Neural cell (in vitro differentiated cells): ENCODE data around the gene CPA3. TPM values are rescaled to one million over a fixed set of nuclear protein-coding genes. Genes with fewer than 3 reads are reported as not detected.

Source experiments
- H2AFZ ChIP-seq: fragments of 200-600, 300-800 bp; sonication (generic), shearing (Covaris generic); 2 replicates; pipeline ENCODE4 v1.6.0; 2014; ENCODE audit warnings: low read depth, mild to moderate bottlenecking, antibody characterized with exemption, low read length, moderate library complexity
- H3F3A ChIP-seq: fragments of 200-600 bp; shearing (Covaris generic); 2 replicates; pipeline ENCODE4 v1.6.1; 2016; ENCODE audit warnings: mild to moderate bottlenecking, moderate library complexity, mixed read lengths, antibody characterized with exemption, low read length; ENCODE audit not compliant: insufficient read depth, poor library complexity, severe bottlenecking
- H3K27ac ChIP-seq: fragments of 200-600, 300-800 bp; sonication (generic), shearing (Covaris generic); 2 replicates; pipeline ENCODE4 v1.5.1; 2014; ENCODE audit warnings: mild to moderate bottlenecking, low read length, moderate library complexity
- H3K27me3 ChIP-seq: fragments of 300-800, 200-600 bp; sonication (generic), shearing (Covaris generic); 2 replicates; pipeline ENCODE4 v1.6.0; 2014; ENCODE audit warnings: mild to moderate bottlenecking, low read depth, low read length, moderate library complexity; ENCODE audit not compliant: insufficient read depth
- H3K36me3 ChIP-seq: fragments of 300-800, 200-600 bp; sonication (generic), shearing (Covaris generic); 2 replicates; pipeline ENCODE4 v1.5.1; 2014; ENCODE audit warnings: mild to moderate bottlenecking, antibody characterized with exemption, low read length, moderate library complexity; ENCODE audit not compliant: insufficient read depth
- H3K4me2 ChIP-seq: fragments of 300-800, 200-600 bp; sonication (generic), shearing (Covaris generic); 2 replicates; pipeline ENCODE4 v1.6.0; 2014; ENCODE audit warnings: mild to moderate bottlenecking, low read length
- H3K4me3 ChIP-seq: fragments of 300-800, 200-600 bp; sonication (generic), shearing (Covaris generic); 2 replicates; pipeline ENCODE4 v1.5.1; 2014; ENCODE audit warnings: mild to moderate bottlenecking, low read length, moderate library complexity
- H3K79me2 ChIP-seq: fragments of 200-600 bp; shearing (Covaris generic); replicated peaks from 2 replicates; pipeline ENCODE4 v1.6.0; 2014; ENCODE audit warnings: mild to moderate bottlenecking, low read length, moderate library complexity; ENCODE audit not compliant: insufficient read depth
- H3K9ac ChIP-seq: fragments of 300-800, 200-600 bp; sonication (generic), shearing (Covaris generic); 2 replicates; pipeline ENCODE4 v1.6.1; 2016; ENCODE audit warnings: mild to moderate bottlenecking, low read length, mixed read lengths
- H3K9me2 ChIP-seq: fragments of 200-600 bp; shearing (Covaris generic); 2 replicates; pipeline ENCODE4 v1.6.1; 2016; ENCODE audit warnings: mild to moderate bottlenecking, low read length, mixed read lengths; ENCODE audit not compliant: insufficient read depth
- H3K9me3 ChIP-seq: fragments of 200-600, 300-800 bp; sonication (generic), shearing (Covaris generic); 2 replicates; pipeline ENCODE4 v1.6.1; 2016; ENCODE audit warnings: mild to moderate bottlenecking, mixed run types, low read length, moderate library complexity, mixed read lengths
- H4K20me1 ChIP-seq: fragments of 200-600 bp; shearing (Covaris generic); 2 replicates; pipeline ENCODE4 v1.6.1; 2016; ENCODE audit warnings: mild to moderate bottlenecking, mixed run types; ENCODE audit not compliant: insufficient read depth
- CTCF ChIP-seq: fragments of 450-650 bp; IDR thresholded peaks from 2 replicates; pipeline ENCODE4 v1.5.1; 2014; ENCODE audit warnings: antibody characterized with exemption, mild to moderate bottlenecking, moderate library complexity; ENCODE audit not compliant: poor library complexity, severe bottlenecking
- EP300 ChIP-seq: fragments of 450-650 bp; conservative IDR thresholded peaks from 2 replicates; pipeline ENCODE4 v1.6.1; 2014; ENCODE audit warnings: antibody characterized with exemption, mild to moderate bottlenecking, moderate library complexity; ENCODE audit not compliant: poor library complexity, severe bottlenecking
- EZH2 ChIP-seq: fragments of 200-600, 300-800 bp; shearing (Covaris generic), sonication (generic); IDR thresholded peaks from 2 replicates; pipeline ENCODE4 v1.6.1; 2014; ENCODE audit warnings: antibody characterized with exemption, low read length, borderline replicate concordance, mild to moderate bottlenecking; ENCODE audit not compliant: insufficient read depth, poor library complexity, severe bottlenecking
- MXI1 ChIP-seq: fragments of 450-650 bp; conservative IDR thresholded peaks from 2 replicates; pipeline ENCODE4 v1.6.1; 2014; ENCODE audit warnings: antibody characterized with exemption, mild to moderate bottlenecking; ENCODE audit not compliant: poor library complexity, severe bottlenecking
- POLR2AphosphoS5 ChIP-seq: IDR thresholded peaks from 2 replicates; pipeline ENCODE4 v1.6.1; 2012
- RAD21 ChIP-seq: fragments of 450-650 bp; conservative IDR thresholded peaks from 2 replicates; pipeline ENCODE4 v1.6.1; 2014; ENCODE audit warnings: antibody characterized with exemption, mild to moderate bottlenecking, moderate library complexity
- SMC3 ChIP-seq: fragments of 450-650 bp; conservative IDR thresholded peaks from 2 replicates; pipeline ENCODE4 v1.6.1; 2014; ENCODE audit warnings: antibody characterized with exemption, mild to moderate bottlenecking, moderate library complexity; ENCODE audit not compliant: poor library complexity
- TAF1 ChIP-seq: IDR thresholded peaks from 2 replicates; pipeline ENCODE4 v1.6.1; 2012; ENCODE audit warnings: low read depth
- polyA plus RNA-seq: library from polyadenylated mRNA; depleted of rRNA; stranded (reverse); fragments of >200 nt; gene quantifications from 2 replicates; pipeline ENCODE4 v1.2.3, GENCODE V29; 2014
- TF ChIP-seq, protein P1 (sequence below): IDR thresholded peaks from 2 replicates; pipeline ENCODE4 v1.6.1; 2012; ENCODE audit warnings: borderline replicate concordance

The CPA3 gene
- polyA plus RNA-seq, 1 donor from 2014 or later: not detected

- no peak overlapping the region for H3K9ac ChIP-seq
- no peak for TF ChIP-seq EP300
- TF ChIP-seq RAD21: no peak
- no peak for TF ChIP-seq SMC3
- no peak for TF ChIP-seq MXI1
- TF ChIP-seq POLR2AphosphoS5: no peak
- no peak for TF ChIP-seq CTCF
- no peak for TF ChIP-seq TAF1
- no peak for TF ChIP-seq EZH2
- TF ChIP-seq, protein P1, sequence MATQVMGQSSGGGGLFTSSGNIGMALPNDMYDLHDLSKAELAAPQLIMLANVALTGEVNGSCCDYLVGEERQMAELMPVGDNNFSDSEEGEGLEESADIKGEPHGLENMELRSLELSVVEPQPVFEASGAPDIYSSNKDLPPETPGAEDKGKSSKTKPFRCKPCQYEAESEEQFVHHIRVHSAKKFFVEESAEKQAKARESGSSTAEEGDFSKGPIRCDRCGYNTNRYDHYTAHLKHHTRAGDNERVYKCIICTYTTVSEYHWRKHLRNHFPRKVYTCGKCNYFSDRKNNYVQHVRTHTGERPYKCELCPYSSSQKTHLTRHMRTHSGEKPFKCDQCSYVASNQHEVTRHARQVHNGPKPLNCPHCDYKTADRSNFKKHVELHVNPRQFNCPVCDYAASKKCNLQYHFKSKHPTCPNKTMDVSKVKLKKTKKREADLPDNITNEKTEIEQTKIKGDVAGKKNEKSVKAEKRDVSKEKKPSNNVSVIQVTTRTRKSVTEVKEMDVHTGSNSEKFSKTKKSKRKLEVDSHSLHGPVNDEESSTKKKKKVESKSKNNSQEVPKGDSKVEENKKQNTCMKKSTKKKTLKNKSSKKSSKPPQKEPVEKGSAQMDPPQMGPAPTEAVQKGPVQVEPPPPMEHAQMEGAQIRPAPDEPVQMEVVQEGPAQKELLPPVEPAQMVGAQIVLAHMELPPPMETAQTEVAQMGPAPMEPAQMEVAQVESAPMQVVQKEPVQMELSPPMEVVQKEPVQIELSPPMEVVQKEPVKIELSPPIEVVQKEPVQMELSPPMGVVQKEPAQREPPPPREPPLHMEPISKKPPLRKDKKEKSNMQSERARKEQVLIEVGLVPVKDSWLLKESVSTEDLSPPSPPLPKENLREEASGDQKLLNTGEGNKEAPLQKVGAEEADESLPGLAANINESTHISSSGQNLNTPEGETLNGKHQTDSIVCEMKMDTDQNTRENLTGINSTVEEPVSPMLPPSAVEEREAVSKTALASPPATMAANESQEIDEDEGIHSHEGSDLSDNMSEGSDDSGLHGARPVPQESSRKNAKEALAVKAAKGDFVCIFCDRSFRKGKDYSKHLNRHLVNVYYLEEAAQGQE: no peak
- no peak overlapping the region for H2AFZ ChIP-seq
- no peaks in the 10 kb centered on the region for H3K9me3 ChIP-seq
- H3K4me2 ChIP-seq: no peak overlapping the region
- H3K36me3 ChIP-seq: no peaks in the 10 kb centered on the region
- no peaks in the 10 kb centered on the region for H3K27me3 ChIP-seq
- no peak overlapping the region for H3K27ac ChIP-seq
- H3K9me2 ChIP-seq: no peaks in the 10 kb centered on the region
- H4K20me1 ChIP-seq: no peaks in the 10 kb centered on the region
- H3F3A ChIP-seq: no peaks in the 10 kb centered on the region
- no peaks in the 10 kb centered on the region for H3K79me2 ChIP-seq
- H3K4me3 ChIP-seq: no peak overlapping the region
These were observed 31.9 kb upstream of the CPA3 start for GRCh38 chr3:148833223-148833622.

- Histone ChIP-seq H3K4me3 (no peak overlapping the region), H3K27me3 (no peaks in the 10 kb centered on the region), H3K27ac (no peak overlapping the region), H2AFZ (no peak overlapping the region), H4K20me1 (no peaks in the 10 kb centered on the region), H3K9ac (no peak overlapping the region), H3K4me2 (no peak overlapping the region), H3K36me3 (no peaks in the 10 kb centered on the region), H3K9me3 (no peaks in the 10 kb centered on the region), H3F3A (no peaks in the 10 kb centered on the region), H3K79me2 (no peaks in the 10 kb centered on the region), H3K9me2 (no peaks in the 10 kb centered on the region)
- TF ChIP-seq SMC3: no peak
- TF ChIP-seq POLR2AphosphoS5: no peak
These were observed 25.3 kb upstream of the CPA3 start for GRCh38 chr3:148839805-148840204.

DNA sequence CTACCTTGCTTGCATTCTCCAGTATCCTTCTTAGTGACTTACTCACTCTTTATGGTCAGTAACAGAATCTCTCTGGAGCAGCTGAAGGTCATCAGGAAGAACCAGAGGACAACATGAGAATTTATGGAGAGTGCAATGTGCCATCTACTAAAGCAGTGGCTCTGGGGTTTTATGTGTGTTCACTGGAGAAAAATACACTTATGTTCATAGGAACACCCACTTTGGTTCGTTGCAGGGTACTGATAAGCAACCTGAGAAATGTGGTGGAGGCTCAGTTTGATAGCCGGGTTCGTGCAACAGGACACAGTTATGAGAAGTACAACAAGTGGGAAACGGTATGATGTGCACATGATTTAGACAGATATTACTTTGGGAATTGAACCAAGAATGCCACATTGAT, 24.6 kb upstream of the CPA3 start:
- Histone ChIP-seq H3F3A (no peaks in the 10 kb centered on the region), H4K20me1 (no peaks in the 10 kb centered on the region), H3K79me2 (no peaks in the 10 kb centered on the region), H2AFZ (no peak overlapping the region), H3K36me3 (no peaks in the 10 kb centered on the region), H3K9me2 (no peaks in the 10 kb centered on the region), H3K9ac (no peak overlapping the region), H3K27me3 (no peaks in the 10 kb centered on the region), H3K4me3 (no peak overlapping the region), H3K9me3 (no peaks in the 10 kb centered on the region), H3K4me2 (no peak overlapping the region), H3K27ac (no peak overlapping the region)
- TF ChIP-seq MXI1: no peak
- TF ChIP-seq RAD21: no peak
- no peak for TF ChIP-seq SMC3
- TF ChIP-seq, protein P1: no peak
- no peak for TF ChIP-seq TAF1
- TF ChIP-seq EP300: no peak
- TF ChIP-seq EZH2: no peak
- TF ChIP-seq CTCF: no peak
- TF ChIP-seq POLR2AphosphoS5: no peak
